A549 (cell line): ENCODE measurements around the gene VPS37D. TPM values are rescaled to one million over a fixed set of nuclear protein-coding genes. Genes with fewer than 3 reads are reported as not detected.

Experiments used
- ATAC-seq, 2 experiments: fragments of 200-7000 bp in 1 of 2; fragments of >200 bp in 1 of 2; cut with Nextera tagmentation in 1 of 2; cut with Tn5 transposase in 1 of 2; 3 replicates each; pipeline versions ENCODE4 v1.8.0 to v1.9.1; 2018 to 2020; ENCODE audit warnings: mild to moderate bottlenecking in 1 of 2, moderate library complexity in 1 of 2
- CTCF ChIA-PET: fragments of 300-600 bp; sonication (Branson Sonifier 250); formaldehyde crosslinking; extraction: SDS; loops from one replicate; lab custom pipeline; 2021; ENCODE audit warnings: antibody characterized with exemption, inconsistent platforms; lab: Yijun Ruan, JAX
- POLR2A ChIA-PET: fragments of 350-600 bp; formaldehyde crosslinking; extraction: SDS; loops from one replicate; lab custom pipeline; 2021; ENCODE audit warnings: antibody characterized with exemption, inconsistent platforms; lab: Yijun Ruan, JAX
- DNase-seq, 2 experiments: peaks; one replicate each; pipeline versions ENCODE4 v3.0.0 to v3.0.0-alpha.2; 2011 to 2016; ENCODE audit warnings: low read depth in 1 of 2, low spot score in 1 of 2
- FAIRE-seq: peaks from 2 replicates; lab custom pipeline; 2011; peaks lifted over from hg19 to GRCh38; lab: Jason Lieb, UNC
- H3K27ac ChIP-seq, 2 experiments: fragments of >200 bp; sonication (Bioruptor Twin); formaldehyde crosslinking; 3 replicates each; pipeline ENCODE4 v1.5.1; 2016 to 2017
- H3K4me1 ChIP-seq: fragments of >200 bp; sonication (Bioruptor Twin); formaldehyde crosslinking; 3 replicates; pipeline ENCODE4 v1.6.1; 2016
- H3K4me2 ChIP-seq: fragments of >200 bp; sonication (Bioruptor Twin); formaldehyde crosslinking; 3 replicates; pipeline ENCODE4 v1.6.1; 2016
- H3K4me3 ChIP-seq: fragments of >200 bp; sonication (Bioruptor Twin); formaldehyde crosslinking; 3 replicates; pipeline ENCODE4 v1.5.1; 2016
- H3K9me3 ChIP-seq: fragments of >200 bp; sonication (Bioruptor Twin); formaldehyde crosslinking; 3 replicates; pipeline ENCODE4 v1.6.1; 2016
- BHLHE40 ChIP-seq: IDR thresholded peaks from 2 replicates; pipeline ENCODE4 v1.6.1; 2012; ENCODE audit warnings: low read depth, low read length, inconsistent platforms
- CBX8 ChIP-seq: fragments of 200-600 bp; sonication (generic); IDR thresholded peaks from 2 replicates; pipeline ENCODE4 v1.6.1; 2016
- CHD4 ChIP-seq: fragments of 200-600 bp; sonication (generic); IDR thresholded peaks from 2 replicates; pipeline ENCODE4 v1.6.1; 2016; ENCODE audit warnings: antibody characterized with exemption, mild to moderate bottlenecking, borderline replicate concordance
- EP300 ChIP-seq, 2 experiments: fragments of >200 bp; sonication (Bioruptor Twin); formaldehyde crosslinking; IDR thresholded peaks; 2 replicates in 1 of 2; 3 replicates in 1 of 2; pipeline ENCODE4 v1.6.1; 2016 to 2017
- ESRRA ChIP-seq: fragments of 150-350 bp; IDR thresholded peaks from 2 replicates; pipeline ENCODE4 v1.6.1; 2014; ENCODE audit warnings: mild to moderate bottlenecking, low read length, borderline replicate concordance
- FOSB ChIP-seq: fragments of 250-450 bp; sonication (Bioruptor Pico); IDR thresholded peaks from 2 replicates; pipeline ENCODE4 v1.5.0; 2020; ENCODE audit warnings: mild to moderate bottlenecking, moderate library complexity
- FOSL2 ChIP-seq, 2 experiments: fragments of 450-650 bp in 1 of 2; fragments of >200 bp in 1 of 2; sonication (Bioruptor Twin) in 1 of 2; formaldehyde crosslinking; IDR thresholded peaks; 2 replicates each; pipeline versions ENCODE4 v1.5.0 to v1.6.1; 2016 to 2020; ENCODE audit warnings: mild to moderate bottlenecking in 1 of 2, moderate library complexity in 1 of 2
- FOXS1 ChIP-seq: fragments of 250-450 bp; sonication (Bioruptor Pico); IDR thresholded peaks from 2 replicates; pipeline ENCODE4 v1.5.0; 2020; ENCODE audit warnings: mild to moderate bottlenecking, moderate library complexity
- GATA3 ChIP-seq: IDR thresholded peaks from 2 replicates; pipeline ENCODE4 v1.6.1; 2012; ENCODE audit warnings: borderline replicate concordance
- HDAC2 ChIP-seq: fragments of 200-600 bp; sonication (generic); IDR thresholded peaks from 2 replicates; pipeline ENCODE4 v1.6.1; 2016
- HES2 ChIP-seq: fragments of >200 bp; sonication (Bioruptor Twin); formaldehyde crosslinking; IDR thresholded peaks from 2 replicates; pipeline ENCODE4 v1.6.1; 2016
- HEYL ChIP-seq: fragments of 250-450 bp; sonication (Bioruptor Pico); IDR thresholded peaks from 2 replicates; pipeline ENCODE4 v1.8.0; 2021; ENCODE audit warnings: mild to moderate bottlenecking, moderate library complexity
- HMGXB4 ChIP-seq: fragments of 250-450 bp; sonication (Bioruptor Pico); IDR thresholded peaks from 2 replicates; pipeline ENCODE4 v1.5.0; 2021; ENCODE audit warnings: mild to moderate bottlenecking, moderate library complexity, borderline replicate concordance
- HOXA7 ChIP-seq: fragments of 250-450 bp; sonication (Bioruptor Pico); IDR thresholded peaks from 2 replicates; pipeline ENCODE4 v1.5.0; 2020; ENCODE audit warnings: mild to moderate bottlenecking, moderate library complexity
- HOXB13 ChIP-seq: fragments of 250-450 bp; sonication (Bioruptor Pico); IDR thresholded peaks from 2 replicates; pipeline ENCODE4 v1.5.0; 2020; ENCODE audit warnings: low read depth, mild to moderate bottlenecking, moderate library complexity
- JUNB ChIP-seq: fragments of >200 bp; sonication (Bioruptor Twin); formaldehyde crosslinking; IDR thresholded peaks from 2 replicates; pipeline ENCODE4 v1.6.1; 2016
- KDM1A ChIP-seq: fragments of 200-600 bp; sonication (generic); IDR thresholded peaks from 2 replicates; pipeline ENCODE4 v1.6.1; 2016; ENCODE audit warnings: low read depth, mild to moderate bottlenecking
- KDM5A ChIP-seq: fragments of 200-600 bp; sonication (generic); IDR thresholded peaks from 2 replicates; pipeline ENCODE4 v1.6.1; 2016; ENCODE audit warnings: antibody characterized with exemption, mild to moderate bottlenecking
- MAZ ChIP-seq: fragments of 150-350 bp; IDR thresholded peaks from 2 replicates; pipeline ENCODE4 v1.6.1; 2014; ENCODE audit warnings: antibody characterized with exemption, low read depth, low read length, borderline replicate concordance
- MYC ChIP-seq: IDR thresholded peaks from 2 replicates; pipeline ENCODE4 v1.6.1; 2012; ENCODE audit warnings: mild to moderate bottlenecking, inconsistent platforms, low read length, improper control_type of control experiment, borderline replicate concordance
- NR3C1 ChIP-seq: fragments of >200 bp; sonication (Bioruptor Twin); formaldehyde crosslinking; IDR thresholded peaks from 3 replicates; pipeline ENCODE4 v1.6.1; 2017
- PBX3 ChIP-seq: IDR thresholded peaks from 2 replicates; pipeline ENCODE4 v1.6.1; 2012
- PHF8 ChIP-seq: fragments of 200-600 bp; sonication (generic); IDR thresholded peaks from 2 replicates; pipeline ENCODE4 v1.6.1; 2016; ENCODE audit warnings: low read depth, mild to moderate bottlenecking, antibody characterized with exemption, moderate library complexity, borderline replicate concordance
- POLR2A ChIP-seq: IDR thresholded peaks from 2 replicates; pipeline ENCODE4 v1.6.1; 2012; ENCODE audit warnings: mild to moderate bottlenecking, low read length
- POLR2AphosphoS2 ChIP-seq: conservative IDR thresholded peaks from 2 replicates; pipeline ENCODE4 v1.6.1; 2012; ENCODE audit warnings: low read length, improper control_type of control experiment, inconsistent platforms
- REST ChIP-seq: fragments of 200-600 bp; sonication (generic); IDR thresholded peaks from 2 replicates; pipeline ENCODE4 v1.6.1; 2016; ENCODE audit warnings: antibody characterized with exemption, mild to moderate bottlenecking, moderate library complexity
- RFX5 ChIP-seq: fragments of 450-650 bp; IDR thresholded peaks from 2 replicates; pipeline ENCODE4 v1.7.1; 2014; ENCODE audit warnings: antibody characterized with exemption, mild to moderate bottlenecking, moderate library complexity
- RNF2 ChIP-seq: fragments of 200-600 bp; sonication (generic); IDR thresholded peaks from 2 replicates; pipeline ENCODE4 v1.6.1; 2016; ENCODE audit warnings: low read depth, mild to moderate bottlenecking, antibody characterized with exemption, moderate library complexity, borderline replicate concordance
- SMC3 ChIP-seq: fragments of >200 bp; sonication (Bioruptor Twin); formaldehyde crosslinking; IDR thresholded peaks from 3 replicates; pipeline ENCODE4 v1.6.1; 2018; ENCODE audit warnings: inconsistent platforms
- SREBF2 ChIP-seq: fragments of 450-650 bp; IDR thresholded peaks from 2 replicates; pipeline ENCODE4 v1.6.1; 2014; ENCODE audit warnings: mild to moderate bottlenecking, moderate library complexity
- TFCP2L1 ChIP-seq: fragments of 250-450 bp; sonication (Bioruptor Pico); IDR thresholded peaks from 2 replicates; pipeline ENCODE4 v1.5.0; 2021; ENCODE audit warnings: mild to moderate bottlenecking
- USF2 ChIP-seq: fragments of 450-650 bp; IDR thresholded peaks from 2 replicates; pipeline ENCODE4 v1.6.1; 2014; ENCODE audit warnings: antibody characterized with exemption
- ZC3H11A ChIP-seq: fragments of 450-650 bp; IDR thresholded peaks from 2 replicates; pipeline ENCODE4 v1.6.1; 2014; ENCODE audit warnings: antibody characterized with exemption, mild to moderate bottlenecking
- ZNF302 ChIP-seq: fragments of 250-450 bp; sonication (Bioruptor Pico); IDR thresholded peaks from 2 replicates; pipeline ENCODE4 v1.9.0; 2021; ENCODE audit warnings: inconsistent platforms, mild to moderate bottlenecking, moderate library complexity
- ZSCAN20 ChIP-seq: fragments of 250-450 bp; sonication (Bioruptor Pico); IDR thresholded peaks from 2 replicates; pipeline ENCODE4 v1.8.0; 2022; ENCODE audit warnings: mild to moderate bottlenecking, moderate library complexity
- WGBS: methylation state at CpG from one replicate; pipeline ENCODE4 v1.1.6; 2017; ENCODE audit errors: missing lambda C conversion rate; 5-methylcytosine and 5-hydroxymethylcytosine counted together
- polyA plus RNA-seq, 4 experiments: library from polyadenylated mRNA; depleted of rRNA in 3 of 4; stranded (reverse); fragments of >200 nt; fragmentation: RNase III in 1 of 4; extraction: RNeasy Plus Mini Kit Qiagen cat#74134 plus additional on column Dnase treatment in 1 of 4; gene quantifications; 2 replicates in 3 of 4; 3 replicates in 1 of 4; pipeline ENCODE4 v1.2.3, GENCODE V29; 2011 to 2017

VPS37D gene
- polyA plus RNA-seq, 2 of the 4 experiments (the other 2 are of a cell fraction): 2.6 to 3.3 TPM

GRCh38 chr7:73707045-73707631 lies 39.5 kb downstream of the VPS37D start:
- DNase-seq: peak; percentile 87 to 98
- peak overlapping the region; percentile 99 to 100 for H3K27ac ChIP-seq
- ChIA-PET POLR2A (interaction anchor here (0.6 to 5.0 kb wide), 11 partner anchors 9 to 258 kb away, joined by 3 to 135 read pairs (median 4); partner anchors contain the start of genes ABHD11, BUD23, DNAJC30 and STX1A), CTCF (interaction anchor here (0.6 to 4.4 kb wide), 12 partner anchors 9 to 130 kb away, joined by 3 to 57 read pairs (median 4); partner anchors contain the start of genes STX1A and VPS37D)
- H3K4me2 ChIP-seq: peak overlapping the region; percentile 90
- no peaks in the 10 kb centered on the region for H3K9me3 ChIP-seq
- H3K4me3 ChIP-seq: peak overlapping the region; percentile 30; the same call in 2 of the 3 replicates
- H3K4me1 ChIP-seq: peaks cover 93% of the 10 kb centered on the region
- 2% methylated on average over 13 of the region's 15 CpGs for WGBS
- ATAC-seq: peak; percentile 19 to 48
- peak; percentile 84 for FAIRE-seq
- peak; percentile 84 for TF ChIP-seq GATA3
- TF ChIP-seq MAZ: no peak
- peak; percentile 66 for TF ChIP-seq JUNB
- no peak for TF ChIP-seq PHF8
- no peak for TF ChIP-seq FOXS1 (CRISPR knock-in tag)
- no peak for TF ChIP-seq ZC3H11A
- TF ChIP-seq HES2: no peak
- TF ChIP-seq POLR2AphosphoS2: no peak
- no peak for TF ChIP-seq CBX8
- TF ChIP-seq ZNF302: peak; percentile 56; the same call in 1 of the 2 replicates
- no peak for TF ChIP-seq NR3C1
- TF ChIP-seq CHD4: no peak
- TF ChIP-seq HEYL (CRISPR knock-in tag): no peak
- TF ChIP-seq RNF2: no peak
- TF ChIP-seq ESRRA: no peak
- no peak for TF ChIP-seq ZSCAN20
- TF ChIP-seq PBX3: peak; percentile 49; the same call in 1 of the 2 replicates
- TF ChIP-seq EP300 (IDR thresholded peaks at IDR 0.05): peak; percentile 88 to 91; a peak in 4 of 5 replicates
- 0 out of 2 replicates have a peak, but pooled peaks have one; percentile 9 for TF ChIP-seq HOXA7 (CRISPR knock-in tag)
- no peak for TF ChIP-seq POLR2A
- TF ChIP-seq MYC: peak; percentile 81
- peak; percentile 81 for TF ChIP-seq USF2
- TF ChIP-seq FOSB (CRISPR knock-in tag): peak; percentile 13; the same call in 1 of the 2 replicates
- no peak for TF ChIP-seq KDM5A
- TF ChIP-seq TFCP2L1 (CRISPR knock-in tag): peak; percentile 47; the same call in 1 of the 2 replicates
- no peak for TF ChIP-seq SREBF2
- peak; percentile 65 for TF ChIP-seq HOXB13 (CRISPR knock-in tag)
- no peak for TF ChIP-seq HDAC2
- peak; percentile 25; the same call in 1 of the 2 replicates for TF ChIP-seq FOSL2 (IDR thresholded peaks at IDR 0.05)
- TF ChIP-seq FOSL2 (CRISPR knock-in tag; IDR thresholded peaks at IDR 0.05): peak; percentile 47; the same call in 1 of the 2 replicates
- peak; percentile 39; the same call in 2 of the 3 replicates for TF ChIP-seq SMC3
- no peak for TF ChIP-seq KDM1A
- no peak for TF ChIP-seq HMGXB4 (CRISPR knock-in tag)
- TF ChIP-seq BHLHE40: no peak
- TF ChIP-seq RFX5: no peak
- TF ChIP-seq REST: no peak
